ENCODE results near the gene CCDC9. TPM values are rescaled to one million over a fixed set of nuclear protein-coding genes. Genes with fewer than 3 reads are reported as not detected.

Gene CCDC9
- total and polyA plus RNA-seq, 2 of the 8 experiments (the other 6 are each of a cell fraction or from before 2014, with no cell fraction given) = 3.7 to 29.8 TPM

DNA sequence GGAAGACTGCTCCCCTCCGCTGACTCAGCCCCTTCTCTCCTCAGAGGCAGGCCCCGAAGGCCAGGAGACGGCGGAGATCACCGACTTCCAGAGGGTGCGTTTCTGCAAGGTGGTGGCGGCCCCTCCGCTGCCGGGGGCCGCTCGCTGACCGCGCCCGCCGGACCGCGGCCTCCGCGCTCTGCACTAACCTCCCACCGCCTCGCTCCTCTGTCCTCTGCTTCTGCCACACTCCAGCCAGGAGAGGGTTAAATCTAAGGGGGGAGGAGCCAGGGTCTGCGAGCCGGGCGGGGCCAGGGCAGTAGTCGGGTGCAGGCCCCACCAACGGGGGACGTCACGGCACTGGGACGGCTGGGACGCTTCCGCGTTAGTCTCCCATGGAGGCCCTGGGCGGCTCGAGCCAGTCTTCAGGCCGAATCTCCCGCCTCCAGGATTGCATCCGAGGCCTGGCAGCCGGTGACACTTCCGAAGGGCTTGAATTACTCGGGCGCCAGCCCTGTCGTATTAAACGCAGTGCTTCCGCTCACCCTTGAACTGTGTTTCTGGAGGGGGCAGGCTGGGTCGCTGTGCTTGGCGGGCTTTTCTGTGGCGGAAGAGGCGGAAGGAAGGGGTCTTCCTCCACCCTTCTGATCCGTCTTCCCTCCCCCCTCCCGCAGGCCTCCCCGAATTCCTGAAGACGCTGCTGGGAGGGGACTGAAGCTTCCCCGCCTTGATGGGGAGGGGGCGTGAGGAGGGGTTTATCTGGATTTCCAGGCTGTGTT, 17.2 kb downstream of the CCDC9 start (continued):
- TF ChIP-seq, protein P1, sequence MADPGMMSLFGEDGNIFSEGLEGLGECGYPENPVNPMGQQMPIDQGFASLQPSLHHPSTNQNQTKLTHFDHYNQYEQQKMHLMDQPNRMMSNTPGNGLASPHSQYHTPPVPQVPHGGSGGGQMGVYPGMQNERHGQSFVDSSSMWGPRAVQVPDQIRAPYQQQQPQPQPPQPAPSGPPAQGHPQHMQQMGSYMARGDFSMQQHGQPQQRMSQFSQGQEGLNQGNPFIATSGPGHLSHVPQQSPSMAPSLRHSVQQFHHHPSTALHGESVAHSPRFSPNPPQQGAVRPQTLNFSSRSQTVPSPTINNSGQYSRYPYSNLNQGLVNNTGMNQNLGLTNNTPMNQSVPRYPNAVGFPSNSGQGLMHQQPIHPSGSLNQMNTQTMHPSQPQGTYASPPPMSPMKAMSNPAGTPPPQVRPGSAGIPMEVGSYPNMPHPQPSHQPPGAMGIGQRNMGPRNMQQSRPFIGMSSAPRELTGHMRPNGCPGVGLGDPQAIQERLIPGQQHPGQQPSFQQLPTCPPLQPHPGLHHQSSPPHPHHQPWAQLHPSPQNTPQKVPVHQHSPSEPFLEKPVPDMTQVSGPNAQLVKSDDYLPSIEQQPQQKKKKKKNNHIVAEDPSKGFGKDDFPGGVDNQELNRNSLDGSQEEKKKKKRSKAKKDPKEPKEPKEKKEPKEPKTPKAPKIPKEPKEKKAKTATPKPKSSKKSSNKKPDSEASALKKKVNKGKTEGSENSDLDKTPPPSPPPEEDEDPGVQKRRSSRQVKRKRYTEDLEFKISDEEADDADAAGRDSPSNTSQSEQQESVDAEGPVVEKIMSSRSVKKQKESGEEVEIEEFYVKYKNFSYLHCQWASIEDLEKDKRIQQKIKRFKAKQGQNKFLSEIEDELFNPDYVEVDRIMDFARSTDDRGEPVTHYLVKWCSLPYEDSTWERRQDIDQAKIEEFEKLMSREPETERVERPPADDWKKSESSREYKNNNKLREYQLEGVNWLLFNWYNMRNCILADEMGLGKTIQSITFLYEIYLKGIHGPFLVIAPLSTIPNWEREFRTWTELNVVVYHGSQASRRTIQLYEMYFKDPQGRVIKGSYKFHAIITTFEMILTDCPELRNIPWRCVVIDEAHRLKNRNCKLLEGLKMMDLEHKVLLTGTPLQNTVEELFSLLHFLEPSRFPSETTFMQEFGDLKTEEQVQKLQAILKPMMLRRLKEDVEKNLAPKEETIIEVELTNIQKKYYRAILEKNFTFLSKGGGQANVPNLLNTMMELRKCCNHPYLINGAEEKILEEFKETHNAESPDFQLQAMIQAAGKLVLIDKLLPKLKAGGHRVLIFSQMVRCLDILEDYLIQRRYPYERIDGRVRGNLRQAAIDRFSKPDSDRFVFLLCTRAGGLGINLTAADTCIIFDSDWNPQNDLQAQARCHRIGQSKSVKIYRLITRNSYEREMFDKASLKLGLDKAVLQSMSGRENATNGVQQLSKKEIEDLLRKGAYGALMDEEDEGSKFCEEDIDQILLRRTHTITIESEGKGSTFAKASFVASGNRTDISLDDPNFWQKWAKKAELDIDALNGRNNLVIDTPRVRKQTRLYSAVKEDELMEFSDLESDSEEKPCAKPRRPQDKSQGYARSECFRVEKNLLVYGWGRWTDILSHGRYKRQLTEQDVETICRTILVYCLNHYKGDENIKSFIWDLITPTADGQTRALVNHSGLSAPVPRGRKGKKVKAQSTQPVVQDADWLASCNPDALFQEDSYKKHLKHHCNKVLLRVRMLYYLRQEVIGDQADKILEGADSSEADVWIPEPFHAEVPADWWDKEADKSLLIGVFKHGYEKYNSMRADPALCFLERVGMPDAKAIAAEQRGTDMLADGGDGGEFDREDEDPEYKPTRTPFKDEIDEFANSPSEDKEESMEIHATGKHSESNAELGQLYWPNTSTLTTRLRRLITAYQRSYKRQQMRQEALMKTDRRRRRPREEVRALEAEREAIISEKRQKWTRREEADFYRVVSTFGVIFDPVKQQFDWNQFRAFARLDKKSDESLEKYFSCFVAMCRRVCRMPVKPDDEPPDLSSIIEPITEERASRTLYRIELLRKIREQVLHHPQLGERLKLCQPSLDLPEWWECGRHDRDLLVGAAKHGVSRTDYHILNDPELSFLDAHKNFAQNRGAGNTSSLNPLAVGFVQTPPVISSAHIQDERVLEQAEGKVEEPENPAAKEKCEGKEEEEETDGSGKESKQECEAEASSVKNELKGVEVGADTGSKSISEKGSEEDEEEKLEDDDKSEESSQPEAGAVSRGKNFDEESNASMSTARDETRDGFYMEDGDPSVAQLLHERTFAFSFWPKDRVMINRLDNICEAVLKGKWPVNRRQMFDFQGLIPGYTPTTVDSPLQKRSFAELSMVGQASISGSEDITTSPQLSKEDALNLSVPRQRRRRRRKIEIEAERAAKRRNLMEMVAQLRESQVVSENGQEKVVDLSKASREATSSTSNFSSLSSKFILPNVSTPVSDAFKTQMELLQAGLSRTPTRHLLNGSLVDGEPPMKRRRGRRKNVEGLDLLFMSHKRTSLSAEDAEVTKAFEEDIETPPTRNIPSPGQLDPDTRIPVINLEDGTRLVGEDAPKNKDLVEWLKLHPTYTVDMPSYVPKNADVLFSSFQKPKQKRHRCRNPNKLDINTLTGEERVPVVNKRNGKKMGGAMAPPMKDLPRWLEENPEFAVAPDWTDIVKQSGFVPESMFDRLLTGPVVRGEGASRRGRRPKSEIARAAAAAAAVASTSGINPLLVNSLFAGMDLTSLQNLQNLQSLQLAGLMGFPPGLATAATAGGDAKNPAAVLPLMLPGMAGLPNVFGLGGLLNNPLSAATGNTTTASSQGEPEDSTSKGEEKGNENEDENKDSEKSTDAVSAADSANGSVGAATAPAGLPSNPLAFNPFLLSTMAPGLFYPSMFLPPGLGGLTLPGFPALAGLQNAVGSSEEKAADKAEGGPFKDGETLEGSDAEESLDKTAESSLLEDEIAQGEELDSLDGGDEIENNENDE (IDR thresholded peaks at IDR 0.05; ENCODE audit: insufficient replicate concordance, low read length) = no peak
- no peak for TF ChIP-seq NRF1 (IDR thresholded peaks at IDR 0.05; ENCODE audit: low read depth, low read length)
- TF ChIP-seq ASH2L (IDR thresholded peaks at IDR 0.05; ENCODE audit: low read length) = peak; percentile 52
- TF ChIP-seq SP4 (IDR thresholded peaks at IDR 0.05; ENCODE audit: low read length) = no peak; the same call in none of the 2 replicates
- no peak for TF ChIP-seq SRF (IDR thresholded peaks at IDR 0.05; ENCODE audit: low read depth, low read length)
- TF ChIP-seq, protein P2, sequence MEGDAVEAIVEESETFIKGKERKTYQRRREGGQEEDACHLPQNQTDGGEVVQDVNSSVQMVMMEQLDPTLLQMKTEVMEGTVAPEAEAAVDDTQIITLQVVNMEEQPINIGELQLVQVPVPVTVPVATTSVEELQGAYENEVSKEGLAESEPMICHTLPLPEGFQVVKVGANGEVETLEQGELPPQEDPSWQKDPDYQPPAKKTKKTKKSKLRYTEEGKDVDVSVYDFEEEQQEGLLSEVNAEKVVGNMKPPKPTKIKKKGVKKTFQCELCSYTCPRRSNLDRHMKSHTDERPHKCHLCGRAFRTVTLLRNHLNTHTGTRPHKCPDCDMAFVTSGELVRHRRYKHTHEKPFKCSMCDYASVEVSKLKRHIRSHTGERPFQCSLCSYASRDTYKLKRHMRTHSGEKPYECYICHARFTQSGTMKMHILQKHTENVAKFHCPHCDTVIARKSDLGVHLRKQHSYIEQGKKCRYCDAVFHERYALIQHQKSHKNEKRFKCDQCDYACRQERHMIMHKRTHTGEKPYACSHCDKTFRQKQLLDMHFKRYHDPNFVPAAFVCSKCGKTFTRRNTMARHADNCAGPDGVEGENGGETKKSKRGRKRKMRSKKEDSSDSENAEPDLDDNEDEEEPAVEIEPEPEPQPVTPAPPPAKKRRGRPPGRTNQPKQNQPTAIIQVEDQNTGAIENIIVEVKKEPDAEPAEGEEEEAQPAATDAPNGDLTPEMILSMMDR (IDR thresholded peaks at IDR 0.05; ENCODE audit: control extremely low read depth in 1 of 3, insufficient read depth in 1 of 3, low read depth in 1 of 3, low read length in 3 of 3) = no peak
- TF ChIP-seq CBX5 (IDR thresholded peaks at IDR 0.05; ENCODE audit: low read depth, low read length) = no peak

Data from H1 (cell line).